ENCODE measurements around the gene PLBD2.

Gene PLBD2

GRCh38 chr12:113405694-113406093 lies 47.3 kb downstream of the PLBD2 start:
- Histone ChIP-seq H3K9ac (ENCODE audit: low read length) (no peak overlapping the region), H3K36me3 (ENCODE audit: control insufficient read depth, insufficient read depth, low read length) (no peaks in the 10 kb centered on the region), H3K27me3 (ENCODE audit: control insufficient read depth, insufficient read depth, low read length) (no peaks in the 10 kb centered on the region), H3K4me3 (ENCODE audit: low read length) (no peak overlapping the region), H3K27ac (ENCODE audit: low read depth, low read length) (no peak overlapping the region), H3K4me1 (ENCODE audit: control insufficient read depth, insufficient read depth, low read length) (no peaks in the 10 kb centered on the region)

- H3K27me3 ChIP-seq (ENCODE audit: control insufficient read depth, insufficient read depth, low read length): no peaks in the 10 kb centered on the region
- no peaks in the 10 kb centered on the region for H3K36me3 ChIP-seq (ENCODE audit: control insufficient read depth, insufficient read depth, low read length)
- no peak overlapping the region for H3K4me3 ChIP-seq (ENCODE audit: low read length)
- no peak overlapping the region for H3K9ac ChIP-seq (ENCODE audit: low read length)
- no peaks in the 10 kb centered on the region for H3K4me1 ChIP-seq (ENCODE audit: control insufficient read depth, insufficient read depth, low read length)
- no peak overlapping the region for H3K27ac ChIP-seq (ENCODE audit: low read depth, low read length)
Measured at GRCh38 chr12:113407931-113408600, 49.7 kb downstream of the PLBD2 start.

- H3K36me3 ChIP-seq (ENCODE audit: control insufficient read depth, insufficient read depth, low read length): no peaks in the 10 kb centered on the region
- no peak overlapping the region for H3K4me3 ChIP-seq (ENCODE audit: low read length)
- H3K27me3 ChIP-seq (ENCODE audit: control insufficient read depth, insufficient read depth, low read length): no peaks in the 10 kb centered on the region
- no peaks in the 10 kb centered on the region for H3K4me1 ChIP-seq (ENCODE audit: control insufficient read depth, insufficient read depth, low read length)
- no peak overlapping the region for H3K9ac ChIP-seq (ENCODE audit: low read length)
- no peak overlapping the region for H3K27ac ChIP-seq (ENCODE audit: low read depth, low read length)
Measured at GRCh38 chr12:113408756-113409298, 50.4 kb downstream of the PLBD2 start.

GRCh38 chr12:113409462-113410124 lies 51.2 kb downstream of the PLBD2 start:
- Histone ChIP-seq H3K27ac (ENCODE audit: low read depth, low read length) (no peak overlapping the region), H3K9ac (ENCODE audit: low read length) (no peak overlapping the region), H3K4me1 (ENCODE audit: control insufficient read depth, insufficient read depth, low read length) (no peaks in the 10 kb centered on the region), H3K36me3 (ENCODE audit: control insufficient read depth, insufficient read depth, low read length) (no peaks in the 10 kb centered on the region), H3K27me3 (ENCODE audit: control insufficient read depth, insufficient read depth, low read length) (no peaks in the 10 kb centered on the region), H3K4me3 (ENCODE audit: low read length) (no peak overlapping the region)

GRCh38 chr12:113413488-113413939 lies 55.1 kb downstream of the PLBD2 start:
- Histone ChIP-seq H3K27me3 (ENCODE audit: control insufficient read depth, insufficient read depth, low read length) (no peaks in the 10 kb centered on the region), H3K27ac (ENCODE audit: low read depth, low read length) (no peak overlapping the region), H3K36me3 (ENCODE audit: control insufficient read depth, insufficient read depth, low read length) (no peaks in the 10 kb centered on the region), H3K9ac (ENCODE audit: low read length) (no peak overlapping the region), H3K4me3 (ENCODE audit: low read length) (no peak overlapping the region), H3K4me1 (ENCODE audit: control insufficient read depth, insufficient read depth, low read length) (no peaks in the 10 kb centered on the region)

- H3K9ac ChIP-seq (ENCODE audit: low read length): no peak overlapping the region
- no peaks in the 10 kb centered on the region for H3K27me3 ChIP-seq (ENCODE audit: control insufficient read depth, insufficient read depth, low read length)
- H3K27ac ChIP-seq (ENCODE audit: low read depth, low read length): no peak overlapping the region
- H3K36me3 ChIP-seq (ENCODE audit: control insufficient read depth, insufficient read depth, low read length): no peaks in the 10 kb centered on the region
- H3K4me3 ChIP-seq (ENCODE audit: low read length): no peak overlapping the region
- no peaks in the 10 kb centered on the region for H3K4me1 ChIP-seq (ENCODE audit: control insufficient read depth, insufficient read depth, low read length)
Measured at GRCh38 chr12:113414519-113415038, 56.2 kb downstream of the PLBD2 start.

- Histone ChIP-seq H3K4me1 (ENCODE audit: control insufficient read depth, insufficient read depth, low read length) (no peaks in the 10 kb centered on the region), H3K27ac (ENCODE audit: low read depth, low read length) (no peak overlapping the region), H3K9ac (ENCODE audit: low read length) (no peak overlapping the region), H3K36me3 (ENCODE audit: control insufficient read depth, insufficient read depth, low read length) (no peaks in the 10 kb centered on the region), H3K4me3 (ENCODE audit: low read length) (no peak overlapping the region), H3K27me3 (ENCODE audit: control insufficient read depth, insufficient read depth, low read length) (no peaks in the 10 kb centered on the region)
Measured at GRCh38 chr12:113416091-113416754, 57.8 kb downstream of the PLBD2 start.

GRCh38 chr12:113418213-113418879 lies 60.0 kb downstream of the PLBD2 start:
- Histone ChIP-seq H3K27me3 (ENCODE audit: control insufficient read depth, insufficient read depth, low read length) (no peaks in the 10 kb centered on the region), H3K4me1 (ENCODE audit: control insufficient read depth, insufficient read depth, low read length) (no peaks in the 10 kb centered on the region), H3K36me3 (ENCODE audit: control insufficient read depth, insufficient read depth, low read length) (no peaks in the 10 kb centered on the region), H3K27ac (ENCODE audit: low read depth, low read length) (no peak overlapping the region), H3K9ac (ENCODE audit: low read length) (no peak overlapping the region), H3K4me3 (ENCODE audit: low read length) (no peak overlapping the region)

- no peak overlapping the region for H3K9ac ChIP-seq (ENCODE audit: low read length)
- no peak overlapping the region for H3K4me3 ChIP-seq (ENCODE audit: low read length)
- H3K27me3 ChIP-seq (ENCODE audit: control insufficient read depth, insufficient read depth, low read length): no peaks in the 10 kb centered on the region
- no peaks in the 10 kb centered on the region for H3K36me3 ChIP-seq (ENCODE audit: control insufficient read depth, insufficient read depth, low read length)
- H3K27ac ChIP-seq (ENCODE audit: low read depth, low read length): no peak overlapping the region
- no peaks in the 10 kb centered on the region for H3K4me1 ChIP-seq (ENCODE audit: control insufficient read depth, insufficient read depth, low read length)
Measured at GRCh38 chr12:113420996-113421595, 62.7 kb downstream of the PLBD2 start.

GRCh38 chr12:113422030-113422885 lies 63.9 kb downstream of the PLBD2 start, which contains the start of gene SDSL:
SDSL (plus strand) TSS chr12:113422380; CDS start chr12:113427983, 5,603 bp downstream.
- no peak within 1 kb of the TSS for H3K27ac ChIP-seq (ENCODE audit: low read depth, low read length)
- no peaks in the 10 kb centered on the region for H3K4me1 ChIP-seq (ENCODE audit: control insufficient read depth, insufficient read depth, low read length)
- H3K36me3 ChIP-seq (ENCODE audit: control insufficient read depth, insufficient read depth, low read length): no peaks in the 10 kb centered on the region
- H3K4me3 ChIP-seq (ENCODE audit: low read length): peak within 1 kb of the TSS; percentile 64
- H3K27me3 ChIP-seq (ENCODE audit: control insufficient read depth, insufficient read depth, low read length): no peaks in the 10 kb centered on the region
- peak within 1 kb of the TSS; percentile 26 for H3K9ac ChIP-seq (ENCODE audit: low read length)

Measured in rectal smooth muscle tissue (tissue), 1 donor.